GM19324 (cell line): Measurements from ENCODE around the gene ARHGAP24.

Experiments
- ATAC-seq: cut with Tn5 transposase; IDR thresholded peaks from one replicate; pipeline ENCODE4 v1.9.1; 2021; ENCODE audit warnings: mild to moderate bottlenecking, moderate library complexity; ENCODE audit not compliant: unreplicated experiment, low FRiP score

The ARHGAP24 gene

GRCh38 chr4:85474818-85475630 lies at the start of gene ARHGAP24:
TSS of gene ARHGAP24 (plus strand) at chr4:85475150.
- ATAC-seq, result peak; percentile 86

GRCh38 chr4:85426366-85426765 lies 48.6 kb upstream of the ARHGAP24 start:
- no peak for ATAC-seq

GRCh38 chr4:85427123-85427522 lies 47.8 kb upstream of the ARHGAP24 start:
- ATAC-seq, result no peak

GRCh38 chr4:85430226-85430625 lies 44.7 kb upstream of the ARHGAP24 start:
- ATAC-seq, result no peak

- no peak for ATAC-seq
These were observed 44.3 kb upstream of the ARHGAP24 start for GRCh38 chr4:85430697-85431096.

GRCh38 chr4:85431156-85431555 lies 43.8 kb upstream of the ARHGAP24 start:
- ATAC-seq, result no peak

- no peak for ATAC-seq
These were observed 43.0 kb upstream of the ARHGAP24 start for GRCh38 chr4:85431881-85432485.

- no peak for ATAC-seq
These were observed 29.8 kb upstream of the ARHGAP24 start for GRCh38 chr4:85445050-85445639.

GRCh38 chr4:85446141-85446861 lies 28.6 kb upstream of the ARHGAP24 start:
- no peak for ATAC-seq

GRCh38 chr4:85448906-85449890 lies 25.8 kb upstream of the ARHGAP24 start:
- no peak for ATAC-seq

GRCh38 chr4:85452058-85452731 lies 22.8 kb upstream of the ARHGAP24 start:
- ATAC-seq, result no peak

- ATAC-seq, result no peak
These were observed 19.0 kb upstream of the ARHGAP24 start for GRCh38 chr4:85455942-85456341.

GRCh38 chr4:85457752-85458467 lies 17.0 kb upstream of the ARHGAP24 start:
- no peak for ATAC-seq

GRCh38 chr4:85459736-85460135 lies 15.2 kb upstream of the ARHGAP24 start:
- ATAC-seq, result no peak

GRCh38 chr4:85474356-85474755 lies 594 bp upstream of the ARHGAP24 start:
- ATAC-seq, result no peak

GRCh38 chr4:85475631-85476233 lies 782 bp downstream of the ARHGAP24 start:
- ATAC-seq, result no peak

GRCh38 chr4:85476381-85476780 lies 1.4 kb downstream of the ARHGAP24 start:
- ATAC-seq, result no peak

GRCh38 chr4:85477534-85477933 lies 2.6 kb downstream of the ARHGAP24 start:
- no peak for ATAC-seq
